HepG2 (cell line): ENCODE results near the gene CLCN2. TPM values are rescaled to one million over a fixed set of nuclear protein-coding genes. Genes with fewer than 3 reads are reported as not detected.

Experiments
- ESRRA ChIP-seq: sonication (generic); formaldehyde crosslinking; IDR thresholded peaks from 2 replicates; pipeline ENCODE4 v1.5.1; 2020; ENCODE audit warnings: mild to moderate bottlenecking, low read depth, missing genetic modification reagents
- FOSL2 ChIP-seq: sonication (generic); formaldehyde crosslinking; IDR thresholded peaks from 2 replicates; pipeline ENCODE4 v1.4.0; 2020; ENCODE audit warnings: missing genetic modification reagents
- FOXM1 ChIP-seq: sonication (generic); formaldehyde crosslinking; IDR thresholded peaks from 2 replicates; pipeline ENCODE4 v1.5.0; 2020; ENCODE audit warnings: missing genetic modification reagents
- HIC2 ChIP-seq: sonication (generic); formaldehyde crosslinking; IDR thresholded peaks from 2 replicates; pipeline ENCODE4 v1.9.0; 2022; ENCODE audit warnings: low read depth, missing genetic modification reagents
- ISX ChIP-seq: sonication (generic); formaldehyde crosslinking; conservative IDR thresholded peaks from 2 replicates; pipeline ENCODE4 v1.5.0; 2020; ENCODE audit warnings: missing genetic modification reagents
- KDM2A ChIP-seq: sonication (generic); formaldehyde crosslinking; IDR thresholded peaks from 2 replicates; pipeline ENCODE4 v1.4.0; 2020; ENCODE audit warnings: low read depth, missing genetic modification reagents, borderline replicate concordance
- MBD4 ChIP-seq: IDR thresholded peaks from 2 replicates; pipeline ENCODE4 v1.6.1; 2012; ENCODE audit warnings: low read length, inconsistent platforms, borderline replicate concordance
- NFATC3 ChIP-seq: sonication (generic); formaldehyde crosslinking; IDR thresholded peaks from 2 replicates; pipeline ENCODE4 v1.5.1; 2020; ENCODE audit warnings: mild to moderate bottlenecking, missing genetic modification reagents
- RBM22 ChIP-seq: fragments of 200-400 bp; formaldehyde crosslinking; optimal IDR thresholded peaks from 2 replicates; pipeline ENCODE3; 2017; ENCODE audit warnings: mild to moderate bottlenecking, low read length, moderate library complexity
- SMAD9 ChIP-seq: sonication (generic); formaldehyde crosslinking; IDR thresholded peaks from 2 replicates; pipeline ENCODE4 v1.5.1; 2020; ENCODE audit warnings: mild to moderate bottlenecking, missing genetic modification reagents
- ZFP1 ChIP-seq: IDR thresholded peaks from 2 replicates; pipeline ENCODE4 v1.6.1; 2016
- ZNF138 ChIP-seq: sonication (generic); formaldehyde crosslinking; IDR thresholded peaks from 2 replicates; pipeline ENCODE4 v1.5.0; 2020; ENCODE audit warnings: mild to moderate bottlenecking, low read depth, missing genetic modification reagents
- ZNF326 ChIP-seq: sonication (generic); formaldehyde crosslinking; IDR thresholded peaks from 2 replicates; pipeline ENCODE4 v1.4.0; 2020; ENCODE audit warnings: missing genetic modification reagents, borderline replicate concordance
- ZNF513 ChIP-seq: sonication (generic); formaldehyde crosslinking; conservative IDR thresholded peaks from 2 replicates; pipeline ENCODE4 v1.5.0; 2020; ENCODE audit warnings: missing genetic modification reagents
- ZNF614 ChIP-seq: IDR thresholded peaks from 2 replicates; pipeline ENCODE4 v1.6.1; 2018; ENCODE audit warnings: missing biosample characterization, missing genetic modification reagents, inconsistent platforms, borderline replicate concordance
- ZNF740 ChIP-seq: sonication (generic); formaldehyde crosslinking; IDR thresholded peaks from 2 replicates; pipeline ENCODE4 v1.4.0; 2020; ENCODE audit warnings: missing genetic modification reagents
- polyA plus RNA-seq, 8 experiments: library from polyadenylated mRNA; depleted of rRNA in 3 of 8; stranded (reverse) in 7 of 8; unstranded in 1 of 8; fragments of >200 nt; fragmentation: Illumina TruSeq in 4 of 8; extraction: Trizol in 4 of 8; gene quantifications; 2 replicates each; pipeline versions ENCODE4 v1.2.1 to v1.2.3, GENCODE V29; 2011 to 2016; ENCODE audit warnings: low read depth in 4 of 8, missing spikeins in 1 of 8, mixed read lengths in 1 of 8; ENCODE audit not compliant: insufficient read depth in 1 of 8
- total RNA-seq, 5 experiments: library from RNA; depleted of rRNA; stranded (reverse); fragments of >200 nt; fragmentation: Illumina TruSeq; extraction: Trizol; gene quantifications; 2 replicates each; pipeline ENCODE4 v1.2.3, GENCODE V29; 2016; ENCODE audit warnings: low read depth in 1 of 5
- TF ChIP-seq, protein P1 (sequence below), 2 experiments: sonication (generic) in 1 of 2; formaldehyde crosslinking in 1 of 2; IDR thresholded peaks; 2 replicates each; pipeline versions ENCODE4 v1.4.0 to v1.6.1; 2016 to 2020; ENCODE audit warnings: borderline replicate concordance in 1 of 2, low read depth in 1 of 2, mild to moderate bottlenecking in 1 of 2, missing genetic modification reagents in 1 of 2
- TF ChIP-seq, protein P2 (sequence below): sonication (generic); formaldehyde crosslinking; IDR thresholded peaks from 2 replicates; pipeline ENCODE4 v1.5.0; 2020; ENCODE audit warnings: mild to moderate bottlenecking, missing genetic modification reagents
- TF ChIP-seq, protein P3 (sequence below): sonication (generic); IDR thresholded peaks from 2 replicates; pipeline ENCODE4 v1.6.1; 2016; ENCODE audit warnings: low read depth, borderline replicate concordance

The CLCN2 gene
- total and polyA plus RNA-seq, 2 of the 13 experiments (the other 11 are each of a cell fraction or from before 2014, with no cell fraction given): 11.4 to 13.5 TPM

DNA sequence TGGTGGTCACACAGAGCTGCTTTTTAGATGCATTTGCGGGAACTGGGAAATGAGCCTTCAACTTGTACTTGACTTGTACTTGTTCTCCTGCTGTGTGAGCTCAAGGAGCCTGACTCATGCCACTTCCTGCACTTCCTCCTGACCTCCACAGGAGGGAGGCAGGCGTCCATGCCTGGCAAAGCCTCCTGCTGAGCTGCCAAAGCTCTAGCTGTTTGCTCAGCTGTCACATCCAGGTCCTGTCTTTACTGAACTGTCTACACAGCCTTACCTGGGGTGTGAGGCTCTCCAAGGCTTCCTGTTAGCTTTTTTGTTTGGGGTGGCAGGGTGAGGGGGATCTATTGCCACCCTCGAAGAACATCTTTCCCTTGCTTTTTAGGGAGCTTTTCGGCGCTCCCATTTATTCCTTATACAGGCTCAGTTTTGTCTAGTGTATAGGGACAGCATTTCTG, 10.2 kb upstream of the CLCN2 start (continued):
- TF ChIP-seq, protein P1, sequence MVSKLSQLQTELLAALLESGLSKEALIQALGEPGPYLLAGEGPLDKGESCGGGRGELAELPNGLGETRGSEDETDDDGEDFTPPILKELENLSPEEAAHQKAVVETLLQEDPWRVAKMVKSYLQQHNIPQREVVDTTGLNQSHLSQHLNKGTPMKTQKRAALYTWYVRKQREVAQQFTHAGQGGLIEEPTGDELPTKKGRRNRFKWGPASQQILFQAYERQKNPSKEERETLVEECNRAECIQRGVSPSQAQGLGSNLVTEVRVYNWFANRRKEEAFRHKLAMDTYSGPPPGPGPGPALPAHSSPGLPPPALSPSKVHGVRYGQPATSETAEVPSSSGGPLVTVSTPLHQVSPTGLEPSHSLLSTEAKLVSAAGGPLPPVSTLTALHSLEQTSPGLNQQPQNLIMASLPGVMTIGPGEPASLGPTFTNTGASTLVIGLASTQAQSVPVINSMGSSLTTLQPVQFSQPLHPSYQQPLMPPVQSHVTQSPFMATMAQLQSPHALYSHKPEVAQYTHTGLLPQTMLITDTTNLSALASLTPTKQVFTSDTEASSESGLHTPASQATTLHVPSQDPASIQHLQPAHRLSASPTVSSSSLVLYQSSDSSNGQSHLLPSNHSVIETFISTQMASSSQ (IDR thresholded peaks at IDR 0.05; ENCODE audit: low read depth): no peak
- TF ChIP-seq, protein P1 (CRISPR knock-in tag; IDR thresholded peaks at IDR 0.05; ENCODE audit: borderline replicate concordance): no peak
- TF ChIP-seq ZNF513 (CRISPR knock-in tag) (no peak), FOSL2 (CRISPR knock-in tag) (peak; percentile 78), ISX (CRISPR knock-in tag) (no peak), ZNF326 (CRISPR knock-in tag) (no peak), SMAD9 (CRISPR knock-in tag) (no peak), ZNF740 (CRISPR knock-in tag) (no peak), ZNF138 (CRISPR knock-in tag) (no peak), FOXM1 (no peak), KDM2A (peak; percentile 77), HIC2 (no peak), RBM22 (no peak), ZFP1 (CRISPR knock-in tag) (no peak), NFATC3 (CRISPR knock-in tag) (no peak), ZNF614 (0 out of 2 replicates have a peak, but pooled peaks have one; percentile 35), ESRRA (no peak), MBD4 (no peak)
- TF ChIP-seq, protein P2, sequence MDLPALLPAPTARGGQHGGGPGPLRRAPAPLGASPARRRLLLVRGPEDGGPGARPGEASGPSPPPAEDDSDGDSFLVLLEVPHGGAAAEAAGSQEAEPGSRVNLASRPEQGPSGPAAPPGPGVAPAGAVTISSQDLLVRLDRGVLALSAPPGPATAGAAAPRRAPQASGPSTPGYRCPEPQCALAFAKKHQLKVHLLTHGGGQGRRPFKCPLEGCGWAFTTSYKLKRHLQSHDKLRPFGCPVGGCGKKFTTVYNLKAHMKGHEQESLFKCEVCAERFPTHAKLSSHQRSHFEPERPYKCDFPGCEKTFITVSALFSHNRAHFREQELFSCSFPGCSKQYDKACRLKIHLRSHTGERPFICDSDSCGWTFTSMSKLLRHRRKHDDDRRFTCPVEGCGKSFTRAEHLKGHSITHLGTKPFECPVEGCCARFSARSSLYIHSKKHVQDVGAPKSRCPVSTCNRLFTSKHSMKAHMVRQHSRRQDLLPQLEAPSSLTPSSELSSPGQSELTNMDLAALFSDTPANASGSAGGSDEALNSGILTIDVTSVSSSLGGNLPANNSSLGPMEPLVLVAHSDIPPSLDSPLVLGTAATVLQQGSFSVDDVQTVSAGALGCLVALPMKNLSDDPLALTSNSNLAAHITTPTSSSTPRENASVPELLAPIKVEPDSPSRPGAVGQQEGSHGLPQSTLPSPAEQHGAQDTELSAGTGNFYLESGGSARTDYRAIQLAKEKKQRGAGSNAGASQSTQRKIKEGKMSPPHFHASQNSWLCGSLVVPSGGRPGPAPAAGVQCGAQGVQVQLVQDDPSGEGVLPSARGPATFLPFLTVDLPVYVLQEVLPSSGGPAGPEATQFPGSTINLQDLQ (CRISPR knock-in tag): no peak
- TF ChIP-seq, protein P3, sequence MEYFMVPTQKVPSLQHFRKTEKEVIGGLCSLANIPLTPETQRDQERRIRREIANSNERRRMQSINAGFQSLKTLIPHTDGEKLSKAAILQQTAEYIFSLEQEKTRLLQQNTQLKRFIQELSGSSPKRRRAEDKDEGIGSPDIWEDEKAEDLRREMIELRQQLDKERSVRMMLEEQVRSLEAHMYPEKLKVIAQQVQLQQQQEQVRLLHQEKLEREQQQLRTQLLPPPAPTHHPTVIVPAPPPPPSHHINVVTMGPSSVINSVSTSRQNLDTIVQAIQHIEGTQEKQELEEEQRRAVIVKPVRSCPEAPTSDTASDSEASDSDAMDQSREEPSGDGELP: peak; percentile 98
